HL-60/S4 (cell line): ENCODE results near the gene LYRM7.
"Not testable (repeated sequence)": the region's sequence is repeated elsewhere in the genome, so short reads cannot be mapped to it uniquely, and the experiment has no call there.

Experiments
- in situ Hi-C: fragments of 300-500 bp; cut with MboI; formaldehyde crosslinking; loops from 2 replicates; pipeline ENCODE4 v1.14.3; 2022; ENCODE audit warnings: low sequenced_read_pairs

LYRM7 gene

DNA sequence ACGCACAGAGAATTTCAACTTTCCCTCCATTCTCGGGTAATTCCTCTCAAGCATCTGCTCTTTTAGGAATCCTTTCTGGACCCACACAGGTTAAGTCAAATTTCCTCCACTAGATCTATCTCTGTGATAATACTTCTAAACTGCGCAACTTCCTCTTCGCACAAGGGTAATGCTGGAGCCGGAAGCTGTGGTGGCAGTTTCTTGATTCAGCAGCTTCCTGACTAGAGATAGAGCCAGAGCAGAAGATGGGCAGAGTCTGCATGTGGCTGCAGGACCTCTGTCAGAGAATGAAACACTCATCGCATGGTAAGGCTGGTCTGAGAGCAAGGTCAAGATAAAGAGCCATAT, 82.1 kb downstream of the LYRM7 start:
- in situ Hi-C loops = no loop called here

DNA sequence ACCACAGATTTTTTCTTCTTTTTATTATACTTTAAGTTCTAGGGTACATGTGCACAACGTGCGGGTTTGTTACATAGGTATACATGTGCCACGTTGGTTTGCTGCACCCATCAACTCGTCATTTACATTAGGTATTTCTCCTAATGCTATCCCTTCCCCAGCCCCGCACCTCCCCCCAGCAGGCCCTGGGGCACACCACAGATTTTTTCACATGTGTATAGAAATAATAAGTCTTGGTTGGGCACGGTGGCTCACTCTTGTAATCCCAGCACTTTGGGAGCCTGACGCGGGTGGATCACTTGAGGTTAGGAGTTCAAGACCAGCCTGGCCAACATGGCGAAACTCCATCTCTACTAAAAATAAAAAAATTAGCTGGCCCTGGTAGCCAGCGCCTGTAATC, 83.3 kb downstream of the LYRM7 start:
- in situ Hi-C loops = not testable (repeated sequence)

DNA sequence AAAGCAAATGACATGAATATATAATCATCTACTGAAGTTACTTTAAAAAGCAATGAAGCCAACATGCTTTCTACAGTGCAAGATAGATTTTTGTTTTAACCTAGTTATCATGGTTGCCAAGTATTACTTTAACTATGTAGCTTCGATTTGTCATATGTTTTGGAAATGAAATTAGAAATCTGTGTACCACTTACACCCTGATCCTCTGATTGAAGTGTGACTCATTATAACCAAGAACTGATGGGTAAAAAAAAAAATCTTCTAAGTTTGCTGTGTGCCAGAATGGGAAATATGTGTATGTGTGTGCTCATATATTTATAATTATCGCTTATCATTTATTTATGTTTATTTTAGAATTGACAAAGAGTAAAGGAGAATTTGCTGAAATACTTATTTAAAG, 84.0 kb downstream of the LYRM7 start:
- in situ Hi-C loops = no loop called here
